WTC11 (cell line): ENCODE measurements around the gene NKX3-2. TPM values are rescaled to one million over a fixed set of nuclear protein-coding genes. Genes with fewer than 3 reads are reported as not detected.

ENCODE experiments used
- ATAC-seq: fragments of 200-7000 bp; cut with Tn5 transposase; 2 replicates; pipeline ENCODE4 v1.10.0; 2021; ENCODE audit warnings: mild to moderate bottlenecking, moderate library complexity
- CTCF ChIA-PET: fragments of 300-600 bp; sonication (Branson Sonifier 250); formaldehyde crosslinking; loops from one replicate; lab custom pipeline; 2021; ENCODE audit warnings: antibody characterized with exemption; lab: Charles Lee
- POLR2A ChIA-PET: fragments of 350-600 bp; sonication (Branson Sonifier 250); formaldehyde crosslinking; loops from one replicate; lab custom pipeline; 2021; ENCODE audit warnings: antibody characterized with exemption; lab: Charles Lee
- DNase-seq: peaks from one replicate; pipeline ENCODE4 v3.0.0; 2021; ENCODE audit warnings: low spot score
- H3K27ac Mint-ChIP-seq: 2 replicates; pipeline ENCODE4 v1.8.0; 2021; ENCODE audit warnings: mixed read lengths
- H3K27me3 Mint-ChIP-seq: 2 replicates; pipeline ENCODE4 v1.8.0; 2021; ENCODE audit warnings: low read depth, mild to moderate bottlenecking, moderate library complexity, mixed read lengths
- H3K36me3 Mint-ChIP-seq: 2 replicates; pipeline ENCODE4 v1.8.0; 2021; ENCODE audit warnings: mixed read lengths
- H3K4me1 Mint-ChIP-seq: 2 replicates; pipeline ENCODE4 v1.8.0; 2022; ENCODE audit warnings: mixed read lengths
- H3K4me3 Mint-ChIP-seq: 2 replicates; pipeline ENCODE4 v1.8.0; 2021; ENCODE audit warnings: mild to moderate bottlenecking, moderate library complexity, mixed read lengths
- H3K9me3 Mint-ChIP-seq: 2 replicates; pipeline ENCODE4 v1.8.0; 2021; ENCODE audit warnings: mixed read lengths
- CDX4 ChIP-seq: fragments of 250-450 bp; sonication (Bioruptor Pico); IDR thresholded peaks from 2 replicates; pipeline ENCODE4 v1.9.0; 2021; ENCODE audit warnings: moderate library complexity, mild to moderate bottlenecking, inconsistent platforms, borderline replicate concordance
- E2F5 ChIP-seq: sonication (generic); formaldehyde crosslinking; IDR thresholded peaks from 2 replicates; pipeline ENCODE4 v1.8.1; 2022; ENCODE audit warnings: mild to moderate bottlenecking, moderate library complexity, missing genetic modification reagents
- ERG ChIP-seq: fragments of 250-450 bp; sonication (Bioruptor Pico); IDR thresholded peaks from 2 replicates; pipeline ENCODE4 v1.8.0; 2021; ENCODE audit warnings: mild to moderate bottlenecking
- FOXP1 ChIP-seq: sonication (generic); formaldehyde crosslinking; IDR thresholded peaks from 2 replicates; pipeline ENCODE4 v1.8.0; 2022; ENCODE audit warnings: missing genetic modification reagents, mild to moderate bottlenecking, moderate library complexity, borderline replicate concordance
- IRF1 ChIP-seq: sonication (generic); formaldehyde crosslinking; IDR thresholded peaks from 2 replicates; pipeline ENCODE4 v1.8.0; 2023; ENCODE audit warnings: missing genetic modification reagents
- IRF2 ChIP-seq: sonication (generic); formaldehyde crosslinking; IDR thresholded peaks from 2 replicates; pipeline ENCODE4 v1.8.0; 2022; ENCODE audit warnings: low read depth, missing genetic modification reagents, borderline replicate concordance
- JAZF1 ChIP-seq: fragments of 250-450 bp; sonication (Bioruptor Pico); IDR thresholded peaks from 2 replicates; pipeline ENCODE4 v1.9.0; 2021; ENCODE audit warnings: moderate library complexity, mild to moderate bottlenecking, inconsistent platforms
- MAX ChIP-seq: sonication (generic); formaldehyde crosslinking; IDR thresholded peaks from 2 replicates; pipeline ENCODE4 v1.8.0; 2022; ENCODE audit warnings: mild to moderate bottlenecking, missing genetic modification reagents
- MXD4 ChIP-seq: fragments of 250-450 bp; sonication (Bioruptor Pico); IDR thresholded peaks from 2 replicates; pipeline ENCODE4 v1.8.0; 2021; ENCODE audit warnings: mild to moderate bottlenecking, moderate library complexity, borderline replicate concordance
- OVOL2 ChIP-seq: fragments of 250-450 bp; sonication (Bioruptor Pico); IDR thresholded peaks from 2 replicates; pipeline ENCODE4 v1.9.0; 2021; ENCODE audit warnings: mild to moderate bottlenecking, borderline replicate concordance
- PRDM15 ChIP-seq: sonication (generic); formaldehyde crosslinking; IDR thresholded peaks from 2 replicates; pipeline ENCODE4 v1.8.0; 2022; ENCODE audit warnings: missing genetic modification reagents
- SP1 ChIP-seq: sonication (generic); formaldehyde crosslinking; conservative IDR thresholded peaks from 2 replicates; pipeline ENCODE4 v1.8.1; 2022; ENCODE audit warnings: missing genetic modification reagents
- TEAD1 ChIP-seq: sonication (generic); formaldehyde crosslinking; IDR thresholded peaks from 2 replicates; pipeline ENCODE4 v1.8.0; 2022; ENCODE audit warnings: mild to moderate bottlenecking, missing genetic modification reagents
- USF1 ChIP-seq: sonication (generic); formaldehyde crosslinking; IDR thresholded peaks from 2 replicates; pipeline ENCODE4 v1.8.0; 2022; ENCODE audit warnings: mild to moderate bottlenecking, missing genetic modification reagents
- ZNF396 ChIP-seq: fragments of 250-450 bp; sonication (Bioruptor Pico); IDR thresholded peaks from 2 replicates; pipeline ENCODE4 v1.8.0; 2021; ENCODE audit warnings: mild to moderate bottlenecking, moderate library complexity, borderline replicate concordance
- ZSCAN18 ChIP-seq: fragments of 250-450 bp; sonication (Bioruptor Pico); IDR thresholded peaks from 2 replicates; pipeline ENCODE4 v2.1.2; 2022; ENCODE audit warnings: mild to moderate bottlenecking, moderate library complexity
- total RNA-seq: library from RNA; stranded (reverse); gene quantifications from 3 replicates; pipeline ENCODE4 v1.2.3, GENCODE V29; 2021

NKX3-2 gene
- total RNA-seq, 1 experiment from 2014 or later = 0.07 TPM

GRCh38 chr4:13547485-13548041 lies 3.3 kb upstream of the NKX3-2 start (continued):
- TF ChIP-seq ZSCAN18 = no peak

GRCh38 chr4:13546941-13547484 lies 2.7 kb upstream of the NKX3-2 start:
- TF ChIP-seq TEAD1 (CRISPR knock-in tag) (no peak), FOXP1 (CRISPR knock-in tag) (0 out of 2 replicates have a peak, but pooled peaks have one; percentile 31)
- Mint-ChIP-seq H3K36me3 (0 out of 2 replicates have a peak, but pooled peaks cover 3% of the 10 kb centered on the region), H3K9me3 (peaks cover 6% of the 10 kb centered on the region), H3K27ac (no peak overlapping the region), H3K27me3 (peaks cover 97% of the 10 kb centered on the region), H3K4me1 (peaks cover 36% of the 10 kb centered on the region), H3K4me3 (peak overlapping the region; percentile 91)
- DNase-seq = peak; percentile 70
- POLR2A ChIA-PET = interaction anchor here (0.6 kb wide), 1 partner anchor 375 kb away, joined by 3 read pairs; no protein-coding TSS in a partner anchor
- peak; percentile 4 for ATAC-seq
- CTCF ChIA-PET = interaction anchor here (0.9 to 2.0 kb wide), 4 partner anchors 16 to 818 kb away, joined by 3 to 6 read pairs (median 3); no protein-coding TSS in a partner anchor

- POLR2A ChIA-PET = interaction anchor here (0.6 kb wide), 1 partner anchor 374 kb away, joined by 3 read pairs; no protein-coding TSS in a partner anchor
- peaks cover 97% of the 10 kb centered on the region for H3K27me3 Mint-ChIP-seq
- ATAC-seq = no peak
Observed at GRCh38 chr4:13546142-13546940, 2.0 kb upstream of the NKX3-2 start.

More at GRCh38 chr4:13546142-13546940, 2.0 kb upstream of the NKX3-2 start:
- Mint-ChIP-seq H3K4me3 (peak overlapping the region; percentile 91), H3K36me3 (0 out of 2 replicates have a peak, but pooled peaks cover 3% of the 10 kb centered on the region), H3K9me3 (no peaks in the 10 kb centered on the region)
- CTCF ChIA-PET = interaction anchor here (0.9 to 2.0 kb wide), 3 partner anchors 15 to 817 kb away, joined by 3 to 6 read pairs (median 3); no protein-coding TSS in a partner anchor
- TF ChIP-seq ERG (CRISPR knock-in tag) (no peak), MAX (no peak), CDX4 (no peak), SP1 (CRISPR knock-in tag) (no peak), FOXP1 (CRISPR knock-in tag) (no peak), E2F5 (no peak), JAZF1 (CRISPR knock-in tag) (no peak), IRF1 (CRISPR knock-in tag) (no peak), OVOL2 (CRISPR knock-in tag) (no peak), USF1 (CRISPR knock-in tag) (no peak), IRF2 (CRISPR knock-in tag) (no peak), PRDM15 (CRISPR knock-in tag) (no peak), MXD4 (CRISPR knock-in tag) (no peak), ZNF396 (no peak)
- TF ChIP-seq, all 79 proteins: peak for 0
- no peak for DNase-seq
- Mint-ChIP-seq H3K4me1 (peaks cover 38% of the 10 kb centered on the region), H3K27ac (no peak overlapping the region)
